Measurements from ENCODE around the gene TOMM70. TPM values are rescaled to one million over a fixed set of nuclear protein-coding genes. Genes with fewer than 3 reads are reported as not detected.
A peak's percentile ranks its signal among the peaks of the same experiment; 100 is the strongest.
"Not testable (repeated sequence)": the region's sequence is repeated elsewhere in the genome, so short reads cannot be mapped to it uniquely, and the experiment has no call there.

TOMM70 gene
- total and polyA plus RNA-seq, 10 of the 15 experiments (the other 5 are each of a cell fraction or from before 2014, with no cell fraction given) = 12.7 to 64.1 (median 41.3) TPM

DNA sequence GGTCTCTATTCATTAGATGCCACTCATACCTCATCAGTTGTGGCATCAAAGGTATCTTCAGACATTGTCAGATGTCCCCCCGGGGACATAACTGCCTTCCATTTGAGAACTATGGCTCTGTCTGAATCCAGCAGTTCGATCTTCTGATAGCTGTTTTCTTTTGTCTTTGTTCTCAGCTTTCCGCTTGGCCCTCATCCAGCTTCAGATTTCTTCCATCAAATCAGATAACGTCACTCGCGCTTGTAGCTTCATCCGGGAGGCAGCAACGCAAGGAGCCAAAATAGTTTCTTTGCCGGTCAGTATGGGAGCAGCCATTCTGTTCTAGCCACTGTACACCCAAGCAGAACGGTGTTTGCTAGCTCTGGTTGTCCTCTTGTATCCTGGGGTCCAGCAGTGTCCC lies 62.0 kb downstream of the TOMM70 start:
- Histone ChIP-seq H2AFZ (ENCODE audit: control insufficient read depth, low read depth, low read length) (no peak overlapping the region), H3K36me3 (ENCODE audit: control insufficient read depth in 2 of 2, insufficient read depth in 2 of 2, low read length in 1 of 2) (peaks cover 0 to 5% of the 10 kb centered on the region in 2 experiments; a peak in 1 of 4 replicates), H3K4me3 (no peak overlapping the region), H3K9me3 (replicated peaks; ENCODE audit: control insufficient read depth, insufficient read depth, low read length) (no peaks in the 10 kb centered on the region; the same call in 2 of the 3 replicates), H3K79me2 (ENCODE audit: control insufficient read depth, insufficient read depth, low read length) (peaks cover 15% of the 10 kb centered on the region), H3K4me1 (ENCODE audit: control insufficient read depth, insufficient read depth, low read length) (peaks cover 7% of the 10 kb centered on the region), H4K20me1 (ENCODE audit: control insufficient read depth, insufficient read depth) (no peaks in the 10 kb centered on the region), H3K4me2 (ENCODE audit: control insufficient read depth, insufficient read depth) (no peak overlapping the region), H3K27ac (ENCODE audit: control insufficient read depth, insufficient read depth) (no peak overlapping the region), H3K9ac (ENCODE audit: control insufficient read depth, insufficient read depth, low read length) (no peak overlapping the region), H3K27me3 (replicated peaks in 1 of 2; ENCODE audit: control insufficient read depth in 2 of 2, insufficient read depth in 2 of 2, low read length in 1 of 2) (no peaks in the 10 kb centered on the region)
- BruUV-seq (replicated peaks) = no TSS peak
- CTCF ChIA-PET = interaction anchor here (0.6 to 2.2 kb wide), 5 partner anchors 9 to 122 kb away, joined by 3 to 5 read pairs (median 4); no protein-coding TSS in a partner anchor
- DNase-seq (ENCODE audit: low read depth, low spot score) (no peak), FAIRE-seq (no peak), ATAC-seq (no peak)
- RAD21 ChIA-PET (ENCODE audit: unreplicated experiment) = no interaction called here
- SMC1A ChIA-PET (ENCODE audit: uncharacterized antibody, unreplicated experiment) = interaction anchor here (0.7 to 2.6 kb wide), 3 partner anchors 22 to 124 kb away, joined by 3 to 9 read pairs (median 3); no protein-coding TSS in a partner anchor
- 97% methylated on average over 10 of the region's 10 CpGs for WGBS (ENCODE audit: insufficient coverage, insufficient replicate concordance, low lambda C conversion rate, missing lambda C conversion rate)
- POLR2A ChIA-PET = interaction anchor here (0.5 kb wide), 1 partner anchor 688 kb away, joined by 3 read pairs; no protein-coding TSS in a partner anchor
- TF ChIP-seq TARDBP (IDR thresholded peaks at IDR 0.05; ENCODE audit: borderline replicate concordance) (no peak), NFXL1 (IDR thresholded peaks at IDR 0.05; ENCODE audit: borderline replicate concordance) (no peak), CHD2 (IDR thresholded peaks at IDR 0.05; ENCODE audit: borderline replicate concordance, low read depth, low read length) (no peak), MYC (IDR thresholded peaks at IDR 0.05; ENCODE audit: insufficient read depth, insufficient read length, insufficient replicate concordance, low read length, severe bottlenecking) (no peak)
- in situ Hi-C loops (cut with MboI) = no loop called here
- intact Hi-C loops (cut with micrococcal nuclease; ENCODE audit: unreplicated experiment) = no loop called here

GRCh38 chr3:100336229-100336628 lies 64.7 kb downstream of the TOMM70 start:
- H3K9ac ChIP-seq (ENCODE audit: control insufficient read depth, insufficient read depth, low read length); BruUV-seq (replicated peaks); DNase-seq (ENCODE audit: low read depth, low spot score); in situ Hi-C loops (cut with MboI); FAIRE-seq; H3K36me3 ChIP-seq (ENCODE audit: control insufficient read depth in 2 of 2, insufficient read depth in 2 of 2, low read length in 1 of 2); H3K9me3 ChIP-seq (replicated peaks; ENCODE audit: control insufficient read depth, insufficient read depth, low read length); ATAC-seq; H2AFZ ChIP-seq (ENCODE audit: control insufficient read depth, low read depth, low read length); H3K4me1 ChIP-seq (ENCODE audit: control insufficient read depth, insufficient read depth, low read length); H3K27me3 ChIP-seq (replicated peaks in 1 of 2; ENCODE audit: control insufficient read depth in 2 of 2, insufficient read depth in 2 of 2, low read length in 1 of 2); intact Hi-C loops (cut with micrococcal nuclease; ENCODE audit: unreplicated experiment); H4K20me1 ChIP-seq (ENCODE audit: control insufficient read depth, insufficient read depth): not testable (repeated sequence)
- POLR2A ChIA-PET = interaction anchor here (0.8 to 2.2 kb wide), 3 partner anchors 18 to 65 kb away, joined by 3 to 12 read pairs (median 3); partner anchors contain the start of genes LNP1 and TOMM70
- Histone ChIP-seq H3K27ac (ENCODE audit: control insufficient read depth, insufficient read depth) (peak overlapping the region; percentile 42; the same call in 1 of the 2 replicates), H3K4me3 (peak overlapping the region; percentile 91; the same call in 1 of the 2 replicates), H3K4me2 (ENCODE audit: control insufficient read depth, insufficient read depth) (peak overlapping the region; percentile 64; the same call in 1 of the 2 replicates), H3K79me2 (ENCODE audit: control insufficient read depth, insufficient read depth, low read length) (peaks cover 15% of the 10 kb centered on the region)
- WGBS (ENCODE audit: insufficient coverage, insufficient replicate concordance, low lambda C conversion rate, missing lambda C conversion rate) = 98% methylated on average over 10 of the region's 10 CpGs
- CTCF ChIA-PET = interaction anchor here (1.4 to 2.0 kb wide), 5 partner anchors 14 to 254 kb away, joined by 3 to 10 read pairs (median 6); partner anchors contain the start of gene LNP1
- SMC1A ChIA-PET (ENCODE audit: uncharacterized antibody, unreplicated experiment) = interaction anchor here (1.1 to 5.1 kb wide), 6 partner anchors 13 to 492 kb away, joined by 3 to 26 read pairs (median 4); no protein-coding TSS in a partner anchor
- RAD21 ChIA-PET (ENCODE audit: unreplicated experiment) = interaction anchor here (1.5 kb wide), 1 partner anchor 19 kb away, joined by 10 read pairs; no protein-coding TSS in a partner anchor
